ENCODE data around the gene SNRPD3.
A peak's percentile ranks its signal among the peaks of the same experiment; 100 is the strongest.
"Not testable (repeated sequence)": the region's sequence is repeated elsewhere in the genome, so short reads cannot be mapped to it uniquely, and the experiment has no call there.

Gene SNRPD3

GRCh38 chr22:24530968-24531367, 24.8 kb upstream of the SNRPD3 start:
- not testable (repeated sequence) for H2AFZ ChIP-seq (ENCODE audit: low read length); H2BK120ac ChIP-seq (ENCODE audit: low read depth, low read length); H3K36me3 ChIP-seq (replicated peaks in 1 of 2; ENCODE audit: control insufficient read depth in 2 of 2, insufficient read depth in 2 of 2, low read length in 2 of 2); H3K23ac ChIP-seq (ENCODE audit: low read depth, low read length, poor library complexity); DNase-seq (ENCODE audit: low spot score); H4K91ac ChIP-seq (ENCODE audit: low read depth, low read length, poor library complexity); H3K4me1 ChIP-seq (ENCODE audit: control insufficient read depth in 2 of 2, insufficient read depth in 1 of 2, low read depth in 1 of 2, low read length in 2 of 2); H2BK12ac ChIP-seq (ENCODE audit: low read length); H3K79me1 ChIP-seq (ENCODE audit: low read depth, low read length); H2AK5ac ChIP-seq (ENCODE audit: low read depth, low read length); H3K4me2 ChIP-seq (ENCODE audit: insufficient read depth, low read length, poor library complexity, severe bottlenecking); H4K8ac ChIP-seq (ENCODE audit: low read depth, low read length); H3K18ac ChIP-seq (ENCODE audit: low read length); H3K27ac ChIP-seq (replicated peaks; ENCODE audit: low read length); H2BK15ac ChIP-seq (ENCODE audit: low read length); H3K4me3 ChIP-seq (ENCODE audit: low read length in 2 of 2); H3K4ac ChIP-seq (ENCODE audit: low read length); H3K9me3 ChIP-seq (replicated peaks in 1 of 2; ENCODE audit: control insufficient read depth in 2 of 2, insufficient read depth in 1 of 2, low read depth in 1 of 2, low read length in 2 of 2); H3K9ac ChIP-seq (ENCODE audit: low read depth, low read length, poor library complexity); H3K14ac ChIP-seq (ENCODE audit: low read length); H2BK5ac ChIP-seq (ENCODE audit: low read length)
- WGBS, 2 donors (ENCODE audit: extremely low coverage in 2 of 2, insufficient read length in 2 of 2, insufficient replicate concordance in 1 of 2), result no CpG with 5 or more reads among the region's 3 CpGs
- H3K27me3 ChIP-seq (ENCODE audit: control insufficient read depth in 3 of 3, insufficient read depth in 3 of 3, low read depth in 1 of 3, low read length in 3 of 3), result peaks cover 0 to 12% (median 0%) of the 10 kb centered on the region in 3 experiments

- Histone ChIP-seq H2AFZ (ENCODE audit: low read length) (no peak overlapping the region), H4K91ac (ENCODE audit: low read depth, low read length, poor library complexity) (no peak overlapping the region), H3K23ac (ENCODE audit: low read depth, low read length, poor library complexity) (no peak overlapping the region), H3K9me3 (replicated peaks in 1 of 2; ENCODE audit: control insufficient read depth in 2 of 2, insufficient read depth in 1 of 2, low read depth in 1 of 2, low read length in 2 of 2) (no peaks in the 10 kb centered on the region), H3K9ac (ENCODE audit: low read depth, low read length, poor library complexity) (no peak overlapping the region), H3K4ac (ENCODE audit: low read length) (no peak overlapping the region), H2BK120ac (ENCODE audit: low read depth, low read length) (no peak overlapping the region), H3K4me1 (ENCODE audit: control insufficient read depth in 2 of 2, insufficient read depth in 1 of 2, low read depth in 1 of 2, low read length in 2 of 2) (peaks cover 0 to 2% of the 10 kb centered on the region in 2 donors), H3K4me2 (ENCODE audit: insufficient read depth, low read length, poor library complexity, severe bottlenecking) (no peak overlapping the region), H3K27ac (replicated peaks; ENCODE audit: low read length) (no peak overlapping the region), H3K36me3 (replicated peaks in 1 of 2; ENCODE audit: control insufficient read depth in 2 of 2, insufficient read depth in 2 of 2, low read length in 2 of 2) (no peaks in the 10 kb centered on the region), H2BK15ac (ENCODE audit: low read length) (no peak overlapping the region), H2BK5ac (ENCODE audit: low read length) (no peak overlapping the region), H3K18ac (ENCODE audit: low read length) (no peak overlapping the region), H2AK5ac (ENCODE audit: low read depth, low read length) (no peak overlapping the region), H3K4me3 (ENCODE audit: low read length in 2 of 2) (no peak overlapping the region), H3K79me1 (ENCODE audit: low read depth, low read length) (peaks cover 2% of the 10 kb centered on the region), H3K14ac (ENCODE audit: low read length) (no peak overlapping the region), H4K8ac (ENCODE audit: low read depth, low read length) (no peak overlapping the region), H3K27me3 (ENCODE audit: control insufficient read depth in 3 of 3, insufficient read depth in 3 of 3, low read depth in 1 of 3, low read length in 3 of 3) (peaks cover 0 to 8% (median 0%) of the 10 kb centered on the region in 3 experiments), H2BK12ac (ENCODE audit: low read length) (no peak overlapping the region)
- WGBS, 2 donors (ENCODE audit: extremely low coverage in 2 of 2, insufficient read length in 2 of 2, insufficient replicate concordance in 1 of 2), result no CpG with 5 or more reads among the region's 1 CpG
- no peak for DNase-seq (ENCODE audit: low spot score)
Measured at GRCh38 chr22:24532075-24532474, 23.7 kb upstream of the SNRPD3 start.

- peaks cover 0 to 2% of the 10 kb centered on the region in 2 donors for H3K4me1 ChIP-seq (ENCODE audit: control insufficient read depth in 2 of 2, insufficient read depth in 1 of 2, low read depth in 1 of 2, low read length in 2 of 2)
- H3K27ac ChIP-seq (replicated peaks; ENCODE audit: low read length), result no peak overlapping the region
- no peak overlapping the region for H3K4me2 ChIP-seq (ENCODE audit: insufficient read depth, low read length, poor library complexity, severe bottlenecking)
- DNase-seq (ENCODE audit: low spot score), result no peak
- H2BK12ac ChIP-seq (ENCODE audit: low read length), result no peak overlapping the region
- H4K91ac ChIP-seq (ENCODE audit: low read depth, low read length, poor library complexity), result no peak overlapping the region
- H3K18ac ChIP-seq (ENCODE audit: low read length), result no peak overlapping the region
- no peak overlapping the region for H2AK5ac ChIP-seq (ENCODE audit: low read depth, low read length)
- no peaks in the 10 kb centered on the region for H3K27me3 ChIP-seq (ENCODE audit: control insufficient read depth in 3 of 3, insufficient read depth in 3 of 3, low read depth in 1 of 3, low read length in 3 of 3)
- peaks cover 3 to 7% of the 10 kb centered on the region in 2 donors for H3K36me3 ChIP-seq (replicated peaks in 1 of 2; ENCODE audit: control insufficient read depth in 2 of 2, insufficient read depth in 2 of 2, low read length in 2 of 2)
- no peak overlapping the region for H3K4ac ChIP-seq (ENCODE audit: low read length)
- no peak overlapping the region for H4K8ac ChIP-seq (ENCODE audit: low read depth, low read length)
- no peak overlapping the region for H2BK5ac ChIP-seq (ENCODE audit: low read length)
- no peaks in the 10 kb centered on the region for H3K9me3 ChIP-seq (replicated peaks in 1 of 2; ENCODE audit: control insufficient read depth in 2 of 2, insufficient read depth in 1 of 2, low read depth in 1 of 2, low read length in 2 of 2)
- no peak overlapping the region for H2BK120ac ChIP-seq (ENCODE audit: low read depth, low read length)
- peaks cover 2% of the 10 kb centered on the region for H3K79me1 ChIP-seq (ENCODE audit: low read depth, low read length)
- peak overlapping the region; percentile 70 for H3K9ac ChIP-seq (ENCODE audit: low read depth, low read length, poor library complexity)
- no CpG with 5 or more reads among the region's 4 CpGs for WGBS, 2 donors (ENCODE audit: extremely low coverage in 2 of 2, insufficient read length in 2 of 2, insufficient replicate concordance in 1 of 2)
- H2BK15ac ChIP-seq (ENCODE audit: low read length), result no peak overlapping the region
- H3K23ac ChIP-seq (ENCODE audit: low read depth, low read length, poor library complexity), result no peak overlapping the region
- H2AFZ ChIP-seq (ENCODE audit: low read length), result no peak overlapping the region
- H3K14ac ChIP-seq (ENCODE audit: low read length), result no peak overlapping the region
- no peak overlapping the region for H3K4me3 ChIP-seq (ENCODE audit: low read length in 2 of 2)
Measured at GRCh38 chr22:24535348-24535747, 20.5 kb upstream of the SNRPD3 start.

GRCh38 chr22:24536089-24536488, 19.7 kb upstream of the SNRPD3 start:
- no peak overlapping the region for H3K18ac ChIP-seq (ENCODE audit: low read length)
- no peak overlapping the region for H4K91ac ChIP-seq (ENCODE audit: low read depth, low read length, poor library complexity)
- peaks cover 10 to 14% of the 10 kb centered on the region in 2 donors for H3K36me3 ChIP-seq (replicated peaks in 1 of 2; ENCODE audit: control insufficient read depth in 2 of 2, insufficient read depth in 2 of 2, low read length in 2 of 2)
- no peak overlapping the region for H3K4me3 ChIP-seq (ENCODE audit: low read length in 2 of 2)
- no peak overlapping the region for H3K4ac ChIP-seq (ENCODE audit: low read length)
- H3K23ac ChIP-seq (ENCODE audit: low read depth, low read length, poor library complexity), result no peak overlapping the region
- no peak overlapping the region for H2BK5ac ChIP-seq (ENCODE audit: low read length)
- H3K27me3 ChIP-seq (ENCODE audit: control insufficient read depth in 3 of 3, insufficient read depth in 3 of 3, low read depth in 1 of 3, low read length in 3 of 3), result no peaks in the 10 kb centered on the region
- H3K4me1 ChIP-seq (ENCODE audit: control insufficient read depth in 2 of 2, insufficient read depth in 1 of 2, low read depth in 1 of 2, low read length in 2 of 2), result peaks cover 0 to 2% of the 10 kb centered on the region in 2 donors
- no CpG with 5 or more reads among the region's 3 CpGs for WGBS, 2 donors (ENCODE audit: extremely low coverage in 2 of 2, insufficient read length in 2 of 2, insufficient replicate concordance in 1 of 2)
- H4K8ac ChIP-seq (ENCODE audit: low read depth, low read length), result no peak overlapping the region
- DNase-seq (ENCODE audit: low spot score), result no peak
- no peak overlapping the region for H3K9ac ChIP-seq (ENCODE audit: low read depth, low read length, poor library complexity)
- no peaks in the 10 kb centered on the region for H3K9me3 ChIP-seq (replicated peaks in 1 of 2; ENCODE audit: control insufficient read depth in 2 of 2, insufficient read depth in 1 of 2, low read depth in 1 of 2, low read length in 2 of 2)
- no peak overlapping the region for H3K27ac ChIP-seq (replicated peaks; ENCODE audit: low read length)
- no peak overlapping the region for H2BK12ac ChIP-seq (ENCODE audit: low read length)
- no peak overlapping the region for H2BK120ac ChIP-seq (ENCODE audit: low read depth, low read length)
- no peak overlapping the region for H2AFZ ChIP-seq (ENCODE audit: low read length)
- no peak overlapping the region for H2AK5ac ChIP-seq (ENCODE audit: low read depth, low read length)
- no peak overlapping the region for H3K4me2 ChIP-seq (ENCODE audit: insufficient read depth, low read length, poor library complexity, severe bottlenecking)
- no peak overlapping the region for H2BK15ac ChIP-seq (ENCODE audit: low read length)
- peaks cover 2% of the 10 kb centered on the region for H3K79me1 ChIP-seq (ENCODE audit: low read depth, low read length)
- no peak overlapping the region for H3K14ac ChIP-seq (ENCODE audit: low read length)
